AG04449 (cell line): ENCODE results near the gene GYPC.
"Not testable (repeated sequence)": the region's sequence is repeated elsewhere in the genome, so short reads cannot be mapped to it uniquely, and the experiment has no call there.

ENCODE experiments used
- CTCF ChIA-PET: fragments of 350-600 bp; formaldehyde crosslinking; extraction: SDS; loops from one replicate; lab custom pipeline; 2021; ENCODE audit warnings: antibody characterized with exemption; lab: Yijun Ruan, JAX
- POLR2A ChIA-PET: fragments of 400-600, 350-600 bp; formaldehyde crosslinking; extraction: SDS; loops from one replicate; lab custom pipeline; 2020; ENCODE audit warnings: antibody characterized with exemption, inconsistent platforms; lab: Yijun Ruan, JAX
- DNase-seq: peaks from one replicate; pipeline ENCODE4 v3.0.0-alpha.2; 2010; ENCODE audit warnings: low read depth, low spot score
- H3K4me3 ChIP-seq: 2 replicates; pipeline ENCODE4 v1.5.1; 2011; ENCODE audit warnings: low read depth, mild to moderate bottlenecking, control low read depth, low read length
- TF ChIP-seq, protein P1 (sequence below): IDR thresholded peaks from one replicate; pipeline ENCODE4 v1.5.1; 2011; ENCODE audit warnings: mild to moderate bottlenecking, moderate library complexity, low read length, control low read depth, inconsistent platforms; ENCODE audit not compliant: insufficient read depth; ENCODE audit errors: missing control alignments

Gene GYPC

DNA sequence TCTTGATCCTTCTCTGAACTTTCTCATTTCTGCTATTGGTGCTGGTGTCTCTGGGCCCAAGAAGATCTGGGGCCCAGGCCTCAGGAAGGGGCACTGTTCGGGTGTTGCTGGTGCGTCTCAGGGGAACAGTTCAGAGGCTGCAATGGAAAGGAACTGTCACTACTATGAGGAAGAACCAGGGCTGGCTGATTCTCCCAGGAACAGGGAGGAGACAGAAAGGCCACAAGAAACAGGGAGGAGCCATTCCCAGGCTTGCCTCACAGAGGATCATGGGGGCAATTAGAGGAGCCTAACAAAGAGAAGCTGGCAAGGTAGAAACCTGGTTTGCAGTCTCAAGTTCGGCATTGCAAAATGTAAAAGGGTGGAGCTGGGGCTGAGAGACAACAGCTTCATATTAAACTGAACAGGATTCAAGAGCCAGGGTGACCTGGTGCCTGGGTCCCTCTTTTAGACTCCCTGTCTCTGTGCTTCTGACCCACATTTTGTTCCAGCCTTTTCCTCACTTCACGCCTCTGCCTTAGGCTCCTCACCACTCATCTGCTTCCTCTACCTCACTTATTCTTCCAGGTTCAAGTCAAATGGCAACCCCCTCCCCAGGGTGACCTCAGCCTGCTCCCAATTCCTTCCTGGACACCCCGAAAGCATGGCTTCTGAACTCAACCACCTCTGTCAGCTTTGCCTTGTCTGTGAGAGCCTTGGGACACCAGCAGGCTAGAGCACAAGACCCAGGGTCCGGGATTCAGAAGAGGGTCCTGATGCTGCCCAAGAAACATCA is 58.4 kb downstream of the GYPC start:
- H3K4me3 ChIP-seq: no peak overlapping the region
- CTCF ChIA-PET: no interaction called here
- TF ChIP-seq, protein P1, sequence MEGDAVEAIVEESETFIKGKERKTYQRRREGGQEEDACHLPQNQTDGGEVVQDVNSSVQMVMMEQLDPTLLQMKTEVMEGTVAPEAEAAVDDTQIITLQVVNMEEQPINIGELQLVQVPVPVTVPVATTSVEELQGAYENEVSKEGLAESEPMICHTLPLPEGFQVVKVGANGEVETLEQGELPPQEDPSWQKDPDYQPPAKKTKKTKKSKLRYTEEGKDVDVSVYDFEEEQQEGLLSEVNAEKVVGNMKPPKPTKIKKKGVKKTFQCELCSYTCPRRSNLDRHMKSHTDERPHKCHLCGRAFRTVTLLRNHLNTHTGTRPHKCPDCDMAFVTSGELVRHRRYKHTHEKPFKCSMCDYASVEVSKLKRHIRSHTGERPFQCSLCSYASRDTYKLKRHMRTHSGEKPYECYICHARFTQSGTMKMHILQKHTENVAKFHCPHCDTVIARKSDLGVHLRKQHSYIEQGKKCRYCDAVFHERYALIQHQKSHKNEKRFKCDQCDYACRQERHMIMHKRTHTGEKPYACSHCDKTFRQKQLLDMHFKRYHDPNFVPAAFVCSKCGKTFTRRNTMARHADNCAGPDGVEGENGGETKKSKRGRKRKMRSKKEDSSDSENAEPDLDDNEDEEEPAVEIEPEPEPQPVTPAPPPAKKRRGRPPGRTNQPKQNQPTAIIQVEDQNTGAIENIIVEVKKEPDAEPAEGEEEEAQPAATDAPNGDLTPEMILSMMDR: no peak
- no peak for DNase-seq
- POLR2A ChIA-PET: no interaction called here

DNA sequence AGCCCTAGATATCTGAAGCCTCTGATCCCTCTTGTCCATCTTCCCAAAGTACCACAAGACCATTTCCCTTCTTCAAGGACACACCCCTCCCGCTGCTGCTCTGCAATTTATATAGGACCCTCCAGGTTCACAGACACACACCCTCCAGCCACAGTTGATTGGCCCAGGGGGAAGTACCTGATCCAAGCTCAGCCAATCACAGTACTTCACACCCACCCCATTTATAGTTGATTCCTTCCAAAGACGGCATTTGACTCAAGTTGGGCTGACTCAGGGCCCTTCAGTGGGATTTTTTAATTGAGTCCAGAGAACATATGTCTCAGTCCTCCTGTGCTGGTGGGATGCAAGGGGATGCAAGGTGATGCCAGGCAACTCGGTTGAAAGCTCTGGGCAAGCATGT is 59.2 kb downstream of the GYPC start:
- POLR2A ChIA-PET: no interaction called here
- no peak overlapping the region for H3K4me3 ChIP-seq
- DNase-seq: no peak
- TF ChIP-seq, protein P1: no peak
- CTCF ChIA-PET: no interaction called here

GRCh38 chr2:126715576-126716406 is 59.8 kb downstream of the GYPC start:
- DNase-seq: no peak
- TF ChIP-seq, protein P1: no peak
- ChIA-PET CTCF (no interaction called here), POLR2A (no interaction called here)
- H3K4me3 ChIP-seq: no peak overlapping the region

- CTCF ChIA-PET, H3K4me3 ChIP-seq, POLR2A ChIA-PET, DNase-seq: not testable (repeated sequence)
Observed at GRCh38 chr2:126717277-126717676, 61.3 kb downstream of the GYPC start.

DNA sequence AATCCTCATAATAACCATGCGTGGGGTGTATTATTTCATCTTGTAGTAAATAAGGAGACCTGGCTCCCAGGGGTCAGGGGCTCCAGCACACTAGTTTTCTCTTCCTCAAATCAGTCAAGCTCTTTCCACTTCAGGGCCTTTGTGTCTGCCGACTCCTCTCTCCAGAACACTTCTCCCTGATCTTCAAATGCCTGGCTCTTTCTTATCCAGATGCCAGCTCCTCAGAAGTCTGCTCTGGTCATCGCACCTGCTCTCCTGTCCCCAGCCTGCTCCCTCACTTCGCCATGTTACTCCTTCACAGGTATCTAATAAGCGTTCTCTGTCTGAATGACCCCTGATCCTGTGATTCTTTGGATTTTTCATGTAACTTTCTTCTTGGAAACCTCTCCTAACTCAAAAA is 62.0 kb downstream of the GYPC start:
- H3K4me3 ChIP-seq: no peak overlapping the region
- ChIA-PET POLR2A (no interaction called here), CTCF (no interaction called here)
- TF ChIP-seq, protein P1: no peak
- no peak for DNase-seq

GRCh38 chr2:126719191-126719832 is 63.4 kb downstream of the GYPC start:
- TF ChIP-seq, protein P1: no peak
- POLR2A ChIA-PET: no interaction called here
- CTCF ChIA-PET: no interaction called here
- no peak for DNase-seq
- no peak overlapping the region for H3K4me3 ChIP-seq
